Measurements from ENCODE around the gene CDH13.

CDH13 gene

GRCh38 chr16:83772806-83773205 is 1146.0 kb downstream of the CDH13 start:
- H3K4me3 ChIP-seq (ENCODE audit: low read depth, low read length), result no peak overlapping the region
- TF ChIP-seq CTCF (IDR thresholded peaks at IDR 0.05; ENCODE audit: low read depth, low read length), result no peak

- TF ChIP-seq CTCF (IDR thresholded peaks at IDR 0.05; ENCODE audit: low read depth, low read length), result no peak
- no peak overlapping the region for H3K4me3 ChIP-seq (ENCODE audit: low read depth, low read length)
Measured at GRCh38 chr16:83774066-83774465, 1147.3 kb downstream of the CDH13 start.

- no peak for TF ChIP-seq CTCF (IDR thresholded peaks at IDR 0.05; ENCODE audit: low read depth, low read length)
- no peak overlapping the region for H3K4me3 ChIP-seq (ENCODE audit: low read depth, low read length)
Measured at GRCh38 chr16:83776944-83777343, 1150.2 kb downstream of the CDH13 start.

GRCh38 chr16:83779886-83780285 is 1153.1 kb downstream of the CDH13 start:
- no peak for TF ChIP-seq CTCF (IDR thresholded peaks at IDR 0.05; ENCODE audit: low read depth, low read length)
- no peak overlapping the region for H3K4me3 ChIP-seq (ENCODE audit: low read depth, low read length)

- no peak overlapping the region for H3K4me3 ChIP-seq (ENCODE audit: low read depth, low read length)
- no peak for TF ChIP-seq CTCF (IDR thresholded peaks at IDR 0.05; ENCODE audit: low read depth, low read length)
Measured at GRCh38 chr16:83785455-83785854, 1158.7 kb downstream of the CDH13 start.

GRCh38 chr16:83789642-83790401 is 1163.1 kb downstream of the CDH13 start:
- TF ChIP-seq CTCF (IDR thresholded peaks at IDR 0.05; ENCODE audit: low read depth, low read length), result no peak
- no peak overlapping the region for H3K4me3 ChIP-seq (ENCODE audit: low read depth, low read length)

- TF ChIP-seq CTCF (IDR thresholded peaks at IDR 0.05; ENCODE audit: low read depth, low read length), result no peak
- no peak overlapping the region for H3K4me3 ChIP-seq (ENCODE audit: low read depth, low read length)
Measured at GRCh38 chr16:83791916-83792315, 1165.1 kb downstream of the CDH13 start.
